AG10803 (cell line): ENCODE data around the gene ACAP2.
A peak's percentile ranks its signal among the peaks of the same experiment; 100 is the strongest.

Source experiments
- DNase-seq: peaks from one replicate; pipeline ENCODE4 v3.0.0; 2010; ENCODE audit warnings: low read depth
- H3K4me3 ChIP-seq: 2 replicates; pipeline ENCODE4 v1.5.1; 2011; ENCODE audit warnings: mild to moderate bottlenecking, low read length, control low read depth
- CTCF ChIP-seq: conservative IDR thresholded peaks from 2 replicates; pipeline ENCODE4 v1.5.1; 2011; ENCODE audit warnings: mild to moderate bottlenecking, low read length, control low read depth, inconsistent platforms

The ACAP2 gene

GRCh38 chr3:195254454-195255175, 188.2 kb downstream of the ACAP2 start:
- TF ChIP-seq CTCF = no peak
- DNase-seq = no peak
- no peak overlapping the region for H3K4me3 ChIP-seq

GRCh38 chr3:195253923-195254432, 188.8 kb downstream of the ACAP2 start:
- TF ChIP-seq CTCF = no peak

GRCh38 chr3:195251336-195252065, 191.3 kb downstream of the ACAP2 start:
- no peak overlapping the region for H3K4me3 ChIP-seq
- TF ChIP-seq CTCF = no peak
- no peak for DNase-seq

More at GRCh38 chr3:195253923-195254432, 188.8 kb downstream of the ACAP2 start:
- H3K4me3 ChIP-seq = no peak overlapping the region
- no peak for DNase-seq

- DNase-seq = peak; percentile 40
- H3K4me3 ChIP-seq = no peak overlapping the region
- TF ChIP-seq CTCF = peak; percentile 45
Observed at GRCh38 chr3:195250473-195251251, 192.2 kb downstream of the ACAP2 start.

DNA sequence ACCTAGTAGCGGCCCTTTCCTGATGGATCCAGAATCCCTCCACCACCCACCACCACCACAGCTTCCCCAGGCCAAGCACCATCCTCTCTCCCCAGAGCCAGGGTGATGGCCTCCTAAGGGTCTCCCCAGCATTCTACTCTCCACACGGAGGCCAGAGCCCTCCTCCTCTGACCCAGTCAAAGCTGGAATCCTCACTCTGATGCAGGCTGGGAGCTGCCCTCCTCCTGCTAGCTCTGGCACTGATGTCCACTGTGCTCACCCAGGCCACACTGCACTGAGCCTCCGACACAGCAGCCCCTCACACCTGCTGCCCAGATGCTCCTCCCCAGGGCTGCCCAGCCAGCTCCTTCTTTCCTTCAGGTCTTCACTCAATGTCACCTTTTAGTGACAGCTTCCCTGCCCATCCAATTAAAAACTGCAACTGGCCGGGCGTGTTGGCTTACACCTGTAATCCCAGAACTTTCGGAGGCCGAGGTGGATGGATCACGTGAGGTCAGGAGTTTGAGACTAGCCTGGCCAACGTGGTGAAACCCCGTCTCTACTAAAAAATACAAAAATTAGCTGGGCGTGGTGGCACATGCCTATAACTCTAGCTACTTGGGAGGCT, 192.9 kb downstream of the ACAP2 start:
- no peak for DNase-seq
- no peak overlapping the region for H3K4me3 ChIP-seq
- TF ChIP-seq CTCF = no peak

- no peak for TF ChIP-seq CTCF
Observed at GRCh38 chr3:195249057-195249770, 193.6 kb downstream of the ACAP2 start.

More at GRCh38 chr3:195249057-195249770, 193.6 kb downstream of the ACAP2 start:
- no peak overlapping the region for H3K4me3 ChIP-seq
- no peak for DNase-seq
